HL-60 (cell line): ENCODE measurements around the gene DMRTB1.

Source experiments
- DNase-seq, 2 experiments: peaks; one replicate each; pipeline ENCODE4 v3.0.0-alpha.2; 2010 to 2020; ENCODE audit warnings: low read depth in 1 of 2, low spot score in 1 of 2
- H3K27ac ChIP-seq: fragments of 250-450 bp; sonication (Bioruptor Pico); replicated peaks from 2 replicates; pipeline ENCODE4 v1.5.1; 2020; ENCODE audit warnings: mild to moderate bottlenecking, moderate library complexity
- H3K27me3 ChIP-seq: fragments of 250-450 bp; sonication (Bioruptor Pico); 2 replicates; pipeline ENCODE4 v1.5.1; 2021; ENCODE audit warnings: mild to moderate bottlenecking, moderate library complexity; ENCODE audit not compliant: insufficient read depth, poor library complexity, severe bottlenecking
- H3K4me3 ChIP-seq: replicated peaks from 2 replicates; pipeline ENCODE4 v1.5.1; 2011; ENCODE audit warnings: mild to moderate bottlenecking, control low read depth, low read length; ENCODE audit not compliant: insufficient read depth
- CTCF ChIP-seq: IDR thresholded peaks from one replicate; pipeline ENCODE4 v1.5.1; 2011; ENCODE audit warnings: low read length, control low read depth, inconsistent platforms; ENCODE audit not compliant: insufficient read depth
- GABPA ChIP-seq: IDR thresholded peaks from 2 replicates; pipeline ENCODE4 v1.6.1; 2012; ENCODE audit warnings: low read depth
- POLR2AphosphoS5 ChIP-seq: IDR thresholded peaks from 2 replicates; pipeline ENCODE4 v1.6.1; 2012; ENCODE audit warnings: low read depth
- REST ChIP-seq: IDR thresholded peaks from 2 replicates; pipeline ENCODE4 v1.6.1; 2012; ENCODE audit warnings: low read depth; ENCODE audit not compliant: insufficient replicate concordance
- SPI1 ChIP-seq: IDR thresholded peaks from 2 replicates; pipeline ENCODE4 v1.6.1; 2012; ENCODE audit warnings: low read depth, mild to moderate bottlenecking, borderline replicate concordance

Gene DMRTB1

GRCh38 chr1:53478502-53478818 is 19.3 kb downstream of the DMRTB1 start:
- Histone ChIP-seq H3K27ac (no peak overlapping the region), H3K27me3 (peaks cover 2% of the 10 kb centered on the region), H3K4me3 (no peak overlapping the region)
- DNase-seq = no peak
- TF ChIP-seq CTCF (no peak), SPI1 (no peak)

GRCh38 chr1:53480678-53481077 is 21.5 kb downstream of the DMRTB1 start:
- DNase-seq = no peak
- no peak overlapping the region for H3K27ac ChIP-seq
- H3K27me3 ChIP-seq = peaks cover 2% of the 10 kb centered on the region
- TF ChIP-seq GABPA = no peak
- TF ChIP-seq CTCF = no peak
- no peak for TF ChIP-seq POLR2AphosphoS5
- TF ChIP-seq REST = no peak
- no peak for TF ChIP-seq SPI1
- no peak overlapping the region for H3K4me3 ChIP-seq

GRCh38 chr1:53481456-53481855 is 22.3 kb downstream of the DMRTB1 start:
- DNase-seq = no peak
- Histone ChIP-seq H3K27ac (no peak overlapping the region), H3K27me3 (peaks cover 5% of the 10 kb centered on the region), H3K4me3 (no peak overlapping the region)
- TF ChIP-seq GABPA = no peak
- no peak for TF ChIP-seq POLR2AphosphoS5

GRCh38 chr1:53482441-53483153 is 23.4 kb downstream of the DMRTB1 start:
- H3K4me3 ChIP-seq = no peak overlapping the region
- peaks cover 8% of the 10 kb centered on the region for H3K27me3 ChIP-seq
- H3K27ac ChIP-seq = no peak overlapping the region
- TF ChIP-seq POLR2AphosphoS5 = no peak
- TF ChIP-seq CTCF = no peak
- no peak for DNase-seq

GRCh38 chr1:53483170-53483569 is 24.0 kb downstream of the DMRTB1 start:
- H3K4me3 ChIP-seq = no peak overlapping the region
- no peak for TF ChIP-seq REST
- no peak for TF ChIP-seq SPI1
- TF ChIP-seq POLR2AphosphoS5 = no peak
- no peak for TF ChIP-seq GABPA
- TF ChIP-seq CTCF = no peak
- DNase-seq = no peak
- H3K27ac ChIP-seq = no peak overlapping the region
- H3K27me3 ChIP-seq = peaks cover 8% of the 10 kb centered on the region
